Measurements from ENCODE around the gene RBM3. TPM values are rescaled to one million over a fixed set of nuclear protein-coding genes. Genes with fewer than 3 reads are reported as not detected.

Gene RBM3
- total and polyA plus RNA-seq, 10 of the 15 experiments (the other 5 are each of a cell fraction or from before 2014, with no cell fraction given): 170 to 467 (median 259) TPM

DNA sequence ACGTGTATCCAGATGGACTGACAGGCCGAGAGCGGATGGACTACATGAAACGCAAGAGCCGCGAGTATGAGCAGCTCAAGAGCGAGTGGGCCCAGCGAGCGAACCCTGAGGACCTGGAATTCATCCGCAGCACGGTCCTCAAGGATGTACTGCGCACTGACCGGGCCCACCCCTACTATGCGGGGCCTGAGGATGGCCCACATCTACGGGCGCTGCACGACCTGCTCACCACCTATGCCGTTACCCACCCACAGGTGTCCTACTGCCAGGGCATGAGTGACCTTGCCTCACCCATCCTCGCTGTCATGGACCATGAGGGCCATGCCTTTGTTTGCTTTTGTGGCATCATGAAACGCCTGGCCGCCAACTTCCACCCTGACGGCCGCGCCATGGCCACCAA lies 14.6 kb upstream of the RBM3 start:
- Histone ChIP-seq H3K9me3 (replicated peaks; ENCODE audit: control insufficient read depth, insufficient read depth, low read length) (no peaks in the 10 kb centered on the region; the same call in 2 of the 3 replicates), H3K27ac (ENCODE audit: control insufficient read depth, insufficient read depth) (no peak overlapping the region), H3K27me3 (replicated peaks in 1 of 2; ENCODE audit: control insufficient read depth in 2 of 2, insufficient read depth in 2 of 2, low read length in 1 of 2) (no peaks in the 10 kb centered on the region), H2AFZ (ENCODE audit: control insufficient read depth, low read depth, low read length) (no peak overlapping the region), H3K4me2 (ENCODE audit: control insufficient read depth, insufficient read depth) (no peak overlapping the region), H3K79me2 (ENCODE audit: control insufficient read depth, insufficient read depth, low read length) (no peaks in the 10 kb centered on the region), H3K36me3 (ENCODE audit: control insufficient read depth in 2 of 2, insufficient read depth in 2 of 2, low read length in 1 of 2) (peaks cover 0 to 5% of the 10 kb centered on the region in 2 experiments; a peak in 2 of 4 replicates), H3K9ac (ENCODE audit: control insufficient read depth, insufficient read depth, low read length) (no peak overlapping the region), H3K4me1 (ENCODE audit: control insufficient read depth, insufficient read depth, low read length) (no peaks in the 10 kb centered on the region), H4K20me1 (ENCODE audit: control insufficient read depth, insufficient read depth) (no peaks in the 10 kb centered on the region), H3K4me3 (no peak overlapping the region)
- ChIA-PET CTCF (no interaction called here), POLR2A (no interaction called here), SMC1A (ENCODE audit: uncharacterized antibody, unreplicated experiment) (no interaction called here), RAD21 (ENCODE audit: unreplicated experiment) (no interaction called here)
- intact Hi-C loops (cut with micrococcal nuclease; ENCODE audit: unreplicated experiment) (no loop called here), in situ Hi-C loops (cut with MboI) (no loop called here)
- TF ChIP-seq FOXK2 (IDR thresholded peaks at IDR 0.05): no peak
- TF ChIP-seq ZNF274 (IDR thresholded peaks at IDR 0.05; ENCODE audit: insufficient read depth, insufficient read length): no peak
- TF ChIP-seq ZNF622 (IDR thresholded peaks at IDR 0.05): no peak
- TF ChIP-seq NRF1 (conservative IDR thresholded peaks at IDR 0.05; ENCODE audit: low read depth, low read length): no peak
- TF ChIP-seq CBX3 (IDR thresholded peaks at IDR 0.05; ENCODE audit: borderline replicate concordance, low read depth): no peak
- no peak for TF ChIP-seq POLR2A (IDR thresholded peaks at IDR 0.05; ENCODE audit: low read depth, low read length)
- no peak for TF ChIP-seq RAD51 (IDR thresholded peaks at IDR 0.05)
- no peak for TF ChIP-seq RUNX3 (IDR thresholded peaks at IDR 0.05; ENCODE audit: low read length)
- TF ChIP-seq TCF12 (IDR thresholded peaks at IDR 0.05; ENCODE audit: low read depth, low read length): no peak
- no peak for TF ChIP-seq PAX8 (IDR thresholded peaks at IDR 0.05)
- TF ChIP-seq CBX5 (IDR thresholded peaks at IDR 0.05; ENCODE audit: low read depth): no peak
- DNase-seq (ENCODE audit: low read depth, low spot score): no peak
- BruUV-seq (replicated peaks): no TSS peak
- no peak for ATAC-seq
- FAIRE-seq: no peak
- 85% methylated on average over 24 of the region's 24 CpGs for WGBS (ENCODE audit: insufficient coverage, insufficient replicate concordance, low lambda C conversion rate, missing lambda C conversion rate)

DNA sequence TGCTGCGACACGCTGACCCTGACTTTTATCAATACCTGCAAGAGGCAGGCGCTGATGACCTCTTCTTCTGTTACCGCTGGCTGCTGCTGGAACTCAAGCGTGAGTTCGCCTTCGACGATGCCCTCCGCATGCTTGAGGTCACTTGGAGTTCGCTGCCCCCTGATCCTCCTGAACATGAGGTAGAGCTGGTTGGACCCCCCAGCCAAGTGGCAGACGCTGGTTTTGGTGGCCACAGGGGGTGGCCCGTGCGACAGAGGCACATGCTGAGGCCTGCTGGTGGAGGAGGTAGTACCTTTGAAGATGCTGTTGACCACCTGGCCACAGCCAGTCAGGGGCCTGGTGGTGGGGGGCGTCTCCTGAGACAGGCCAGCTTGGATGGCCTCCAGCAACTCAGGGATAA lies 14.2 kb upstream of the RBM3 start:
- intact Hi-C loops (cut with micrococcal nuclease; ENCODE audit: unreplicated experiment) (no loop called here), in situ Hi-C loops (cut with MboI) (no loop called here)
- POLR2A ChIA-PET: no interaction called here
- no peak for DNase-seq (ENCODE audit: low read depth, low spot score)
- H3K9ac ChIP-seq (ENCODE audit: control insufficient read depth, insufficient read depth, low read length): no peak overlapping the region
- CTCF ChIA-PET: no interaction called here
- no peak overlapping the region for H3K4me3 ChIP-seq
- no peak overlapping the region for H3K27ac ChIP-seq (ENCODE audit: control insufficient read depth, insufficient read depth)
- ATAC-seq: no peak
- no peaks in the 10 kb centered on the region for H3K79me2 ChIP-seq (ENCODE audit: control insufficient read depth, insufficient read depth, low read length)
- H3K27me3 ChIP-seq (replicated peaks in 1 of 2; ENCODE audit: control insufficient read depth in 2 of 2, insufficient read depth in 2 of 2, low read length in 1 of 2): no peaks in the 10 kb centered on the region
- H3K9me3 ChIP-seq (replicated peaks; ENCODE audit: control insufficient read depth, insufficient read depth, low read length): no peaks in the 10 kb centered on the region; the same call in 2 of the 3 replicates
- SMC1A ChIA-PET (ENCODE audit: uncharacterized antibody, unreplicated experiment): no interaction called here
- TF ChIP-seq RAD21 (IDR thresholded peaks at IDR 0.05; ENCODE audit: insufficient read depth, low read depth, low read length) (no peak), PAX5 (IDR thresholded peaks at IDR 0.05; ENCODE audit: borderline replicate concordance, low read depth, low read length) (no peak), TBL1XR1 (IDR thresholded peaks at IDR 0.05; ENCODE audit: low read depth, low read length) (no peak), PML (IDR thresholded peaks at IDR 0.05; ENCODE audit: low read length) (no peak), YBX1 (IDR thresholded peaks at IDR 0.05) (no peak), EED (IDR thresholded peaks at IDR 0.05; ENCODE audit: low read depth) (no peak), FOXK2 (IDR thresholded peaks at IDR 0.05) (no peak), SMAD1 (IDR thresholded peaks at IDR 0.05; ENCODE audit: low read depth, partially characterized antibody) (no peak)
- TF ChIP-seq, protein P1, sequence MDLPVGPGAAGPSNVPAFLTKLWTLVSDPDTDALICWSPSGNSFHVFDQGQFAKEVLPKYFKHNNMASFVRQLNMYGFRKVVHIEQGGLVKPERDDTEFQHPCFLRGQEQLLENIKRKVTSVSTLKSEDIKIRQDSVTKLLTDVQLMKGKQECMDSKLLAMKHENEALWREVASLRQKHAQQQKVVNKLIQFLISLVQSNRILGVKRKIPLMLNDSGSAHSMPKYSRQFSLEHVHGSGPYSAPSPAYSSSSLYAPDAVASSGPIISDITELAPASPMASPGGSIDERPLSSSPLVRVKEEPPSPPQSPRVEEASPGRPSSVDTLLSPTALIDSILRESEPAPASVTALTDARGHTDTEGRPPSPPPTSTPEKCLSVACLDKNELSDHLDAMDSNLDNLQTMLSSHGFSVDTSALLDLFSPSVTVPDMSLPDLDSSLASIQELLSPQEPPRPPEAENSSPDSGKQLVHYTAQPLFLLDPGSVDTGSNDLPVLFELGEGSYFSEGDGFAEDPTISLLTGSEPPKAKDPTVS (IDR thresholded peaks at IDR 0.05; ENCODE audit: low read depth, low read length): no peak
- TF ChIP-seq, protein P2, sequence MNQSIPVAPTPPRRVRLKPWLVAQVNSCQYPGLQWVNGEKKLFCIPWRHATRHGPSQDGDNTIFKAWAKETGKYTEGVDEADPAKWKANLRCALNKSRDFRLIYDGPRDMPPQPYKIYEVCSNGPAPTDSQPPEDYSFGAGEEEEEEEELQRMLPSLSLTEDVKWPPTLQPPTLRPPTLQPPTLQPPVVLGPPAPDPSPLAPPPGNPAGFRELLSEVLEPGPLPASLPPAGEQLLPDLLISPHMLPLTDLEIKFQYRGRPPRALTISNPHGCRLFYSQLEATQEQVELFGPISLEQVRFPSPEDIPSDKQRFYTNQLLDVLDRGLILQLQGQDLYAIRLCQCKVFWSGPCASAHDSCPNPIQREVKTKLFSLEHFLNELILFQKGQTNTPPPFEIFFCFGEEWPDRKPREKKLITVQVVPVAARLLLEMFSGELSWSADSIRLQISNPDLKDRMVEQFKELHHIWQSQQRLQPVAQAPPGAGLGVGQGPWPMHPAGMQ (IDR thresholded peaks at IDR 0.05; ENCODE audit: borderline replicate concordance): no peak
- H3K4me2 ChIP-seq (ENCODE audit: control insufficient read depth, insufficient read depth): no peak overlapping the region
- peaks cover 0 to 5% of the 10 kb centered on the region in 2 experiments; a peak in 2 of 4 replicates for H3K36me3 ChIP-seq (ENCODE audit: control insufficient read depth in 2 of 2, insufficient read depth in 2 of 2, low read length in 1 of 2)
- RAD21 ChIA-PET (ENCODE audit: unreplicated experiment): no interaction called here
- no peaks in the 10 kb centered on the region for H4K20me1 ChIP-seq (ENCODE audit: control insufficient read depth, insufficient read depth)
- no peak for FAIRE-seq
- no peaks in the 10 kb centered on the region for H3K4me1 ChIP-seq (ENCODE audit: control insufficient read depth, insufficient read depth, low read length)
- no TSS peak for BruUV-seq (replicated peaks)
- H2AFZ ChIP-seq (ENCODE audit: control insufficient read depth, low read depth, low read length): no peak overlapping the region
- 79% methylated on average over 14 of the region's 14 CpGs for WGBS (ENCODE audit: insufficient coverage, insufficient replicate concordance, low lambda C conversion rate, missing lambda C conversion rate)
